HEK293 (cell line): ENCODE measurements around the gene ADAMTS19.

Source experiments
- FEZF1 ChIP-seq: fragments of 450-650 bp; formaldehyde crosslinking; IDR thresholded peaks from 2 replicates; pipeline ENCODE4 v1.5.1; 2016; ENCODE audit warnings: missing biosample characterization, missing genetic modification characterization
- GLI4 ChIP-seq: fragments of 450-650 bp; formaldehyde crosslinking; IDR thresholded peaks from 2 replicates; pipeline ENCODE4 v1.5.1; 2016; ENCODE audit warnings: missing biosample characterization, missing genetic modification characterization
- GLIS1 ChIP-seq: fragments of 450-650 bp; formaldehyde crosslinking; IDR thresholded peaks from 2 replicates; pipeline ENCODE4 v1.5.1; 2016; ENCODE audit warnings: missing biosample characterization, missing genetic modification characterization
- HOXD13 ChIP-seq: sonication (generic); formaldehyde crosslinking; IDR thresholded peaks from 2 replicates; pipeline ENCODE4 v1.8.0; 2022; ENCODE audit warnings: missing genetic modification reagents, borderline replicate concordance
- KLF7 ChIP-seq: fragments of 450-650 bp; formaldehyde crosslinking; IDR thresholded peaks from 2 replicates; pipeline ENCODE4 v1.5.1; 2016; ENCODE audit warnings: missing biosample characterization, missing genetic modification characterization, borderline replicate concordance
- KLF9 ChIP-seq: fragments of 450-650 bp; formaldehyde crosslinking; IDR thresholded peaks from 2 replicates; pipeline ENCODE4 v1.5.1; 2016; ENCODE audit warnings: missing biosample characterization, missing genetic modification characterization, low read depth
- OSR2 ChIP-seq: fragments of 450-650 bp; formaldehyde crosslinking; IDR thresholded peaks from 2 replicates; pipeline ENCODE4 v1.5.1; 2016; ENCODE audit warnings: missing biosample characterization, missing genetic modification characterization
- REPIN1 ChIP-seq: fragments of 450-650 bp; formaldehyde crosslinking; IDR thresholded peaks from 2 replicates; pipeline ENCODE4 v1.5.1; 2017; ENCODE audit warnings: missing biosample characterization, missing genetic modification characterization, low read depth
- TCF7L2 ChIP-seq: IDR thresholded peaks from 2 replicates; pipeline ENCODE4 v1.6.1; 2011; ENCODE audit warnings: low read depth, mild to moderate bottlenecking, inconsistent platforms, low read length, moderate library complexity, borderline replicate concordance
- ZBTB7A ChIP-seq: fragments of 450-650 bp; formaldehyde crosslinking; IDR thresholded peaks from 2 replicates; pipeline ENCODE4 v1.5.1; 2016; ENCODE audit warnings: low read depth, missing biosample characterization, missing genetic modification characterization
- ZFP41 ChIP-seq: fragments of 450-650 bp; formaldehyde crosslinking; IDR thresholded peaks from 2 replicates; pipeline ENCODE4 v1.5.1; 2016; ENCODE audit warnings: missing biosample characterization, missing genetic modification characterization, borderline replicate concordance
- ZNF132 ChIP-seq: fragments of 450-650 bp; formaldehyde crosslinking; IDR thresholded peaks from 2 replicates; pipeline ENCODE4 v1.5.1; 2017; ENCODE audit warnings: missing biosample characterization, missing genetic modification characterization, borderline replicate concordance
- ZNF133 ChIP-seq: fragments of 450-650 bp; formaldehyde crosslinking; IDR thresholded peaks from 2 replicates; pipeline ENCODE4 v1.5.1; 2016; ENCODE audit warnings: missing biosample characterization, missing genetic modification characterization
- ZNF157 ChIP-seq: fragments of 450-650 bp; formaldehyde crosslinking; IDR thresholded peaks from 2 replicates; pipeline ENCODE4 v1.5.1; 2016; ENCODE audit warnings: missing biosample characterization, missing genetic modification characterization
- ZNF221 ChIP-seq: fragments of 450-650 bp; formaldehyde crosslinking; IDR thresholded peaks from 2 replicates; pipeline ENCODE4 v1.5.1; 2017; ENCODE audit warnings: missing biosample characterization, missing genetic modification characterization, borderline replicate concordance
- ZNF335 ChIP-seq: fragments of 450-650 bp; formaldehyde crosslinking; conservative IDR thresholded peaks from 2 replicates; pipeline ENCODE4 v1.5.1; 2016; ENCODE audit warnings: missing biosample characterization, missing genetic modification characterization
- ZNF423 ChIP-seq: fragments of 450-650 bp; formaldehyde crosslinking; IDR thresholded peaks from 2 replicates; pipeline ENCODE4 v1.5.1; 2016; ENCODE audit warnings: missing biosample characterization, missing genetic modification characterization
- ZNF501 ChIP-seq: fragments of 450-650 bp; formaldehyde crosslinking; IDR thresholded peaks from 2 replicates; pipeline ENCODE4 v1.5.1; 2016; ENCODE audit warnings: missing biosample characterization, missing genetic modification characterization
- ZNF510 ChIP-seq: fragments of 450-650 bp; formaldehyde crosslinking; IDR thresholded peaks from 2 replicates; pipeline ENCODE4 v1.5.1; 2018; ENCODE audit warnings: mild to moderate bottlenecking, missing genetic modification characterization, missing biosample characterization; ENCODE audit not compliant: insufficient replicate concordance
- ZNF549 ChIP-seq: fragments of 450-650 bp; IDR thresholded peaks from 2 replicates; pipeline ENCODE4 v1.5.1; 2018; ENCODE audit warnings: missing biosample characterization, missing genetic modification characterization, mild to moderate bottlenecking, inconsistent platforms, moderate library complexity
- ZNF664 ChIP-seq: fragments of 450-650 bp; formaldehyde crosslinking; IDR thresholded peaks from 2 replicates; pipeline ENCODE4 v1.5.1; 2016; ENCODE audit warnings: missing biosample characterization, missing genetic modification characterization
- ZSCAN30 ChIP-seq: fragments of 450-650 bp; IDR thresholded peaks from 2 replicates; pipeline ENCODE4 v1.5.1; 2018; ENCODE audit warnings: missing biosample characterization, mild to moderate bottlenecking, missing genetic modification characterization, moderate library complexity
- ZXDB ChIP-seq: fragments of 450-650 bp; formaldehyde crosslinking; IDR thresholded peaks from 2 replicates; pipeline ENCODE4 v1.5.1; 2016; ENCODE audit warnings: missing biosample characterization, missing genetic modification characterization
- TF ChIP-seq, protein P1 (sequence below): fragments of 450-650 bp; formaldehyde crosslinking; IDR thresholded peaks from 2 replicates; pipeline ENCODE4 v1.5.1; 2016; ENCODE audit warnings: missing biosample characterization, missing genetic modification characterization
- TF ChIP-seq, protein P2 (sequence below): fragments of 450-650 bp; formaldehyde crosslinking; IDR thresholded peaks from 2 replicates; pipeline ENCODE4 v1.5.1; 2016; ENCODE audit warnings: missing biosample characterization, missing genetic modification characterization
- TF ChIP-seq, protein P3 (sequence below): fragments of 450-650 bp; IDR thresholded peaks from 2 replicates; pipeline ENCODE4 v1.5.1; 2018; ENCODE audit warnings: missing biosample characterization, missing genetic modification characterization
- TF ChIP-seq, protein P4 (sequence below): fragments of 450-650 bp; formaldehyde crosslinking; IDR thresholded peaks from 2 replicates; pipeline ENCODE4; 2016; ENCODE audit warnings: missing biosample characterization, missing genetic modification characterization
- TF ChIP-seq, protein P5 (sequence below): fragments of 450-650 bp; formaldehyde crosslinking; IDR thresholded peaks from 2 replicates; pipeline ENCODE4 v1.5.1; 2016; ENCODE audit warnings: missing biosample characterization, missing genetic modification characterization
- TF ChIP-seq, protein P6 (sequence below): fragments of 450-650 bp; formaldehyde crosslinking; IDR thresholded peaks from 2 replicates; pipeline ENCODE4 v1.5.1; 2017; ENCODE audit warnings: missing biosample characterization, missing genetic modification characterization

ADAMTS19 gene

DNA sequence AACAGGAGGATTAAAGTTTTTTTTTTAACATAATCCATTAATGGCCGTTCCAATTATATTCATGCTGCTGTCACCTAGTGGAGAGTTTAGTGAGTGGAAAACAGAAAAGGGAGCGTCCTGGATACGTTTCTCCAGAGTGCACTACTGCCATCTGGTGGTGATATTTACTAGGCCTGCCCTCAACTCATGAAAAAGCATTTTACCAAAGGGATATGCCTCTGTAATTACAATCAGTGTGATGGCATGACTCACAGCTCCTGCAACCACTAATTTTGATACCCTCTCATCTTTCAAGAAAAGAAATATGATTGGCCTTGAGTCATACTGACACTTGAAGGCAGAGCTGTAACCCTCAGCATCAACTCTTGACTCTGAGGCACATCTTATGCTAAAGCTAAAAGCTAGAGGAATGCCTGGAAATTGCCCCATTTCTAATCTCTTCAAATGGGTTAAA, 307.9 kb downstream of the ADAMTS19 start (continued):
- TF ChIP-seq ZBTB7A (tag by site-specific recombination) (no peak), GLIS1 (no peak), GLI4 (tag by site-specific recombination) (no peak), TCF7L2 (no peak), ZNF133 (tag by site-specific recombination) (no peak), KLF9 (no peak), FEZF1 (tag by site-specific recombination) (no peak), ZNF423 (tag by site-specific recombination) (no peak), ZNF664 (tag by site-specific recombination) (no peak), OSR2 (tag by site-specific recombination) (no peak), KLF7 (no peak), ZNF549 (no peak), ZNF157 (tag by site-specific recombination) (no peak), ZFP41 (tag by site-specific recombination) (no peak), ZNF501 (tag by site-specific recombination) (peak; percentile 42; the same call in 1 of the 2 replicates), ZNF335 (tag by site-specific recombination) (no peak), HOXD13 (CRISPR knock-in tag) (no peak), ZXDB (no peak), REPIN1 (tag by site-specific recombination) (no peak), ZNF510 (tag by site-specific recombination) (no peak), ZNF221 (no peak), ZNF132 (no peak), ZSCAN30 (tag by site-specific recombination) (peak; percentile 65)
- TF ChIP-seq, protein P1, sequence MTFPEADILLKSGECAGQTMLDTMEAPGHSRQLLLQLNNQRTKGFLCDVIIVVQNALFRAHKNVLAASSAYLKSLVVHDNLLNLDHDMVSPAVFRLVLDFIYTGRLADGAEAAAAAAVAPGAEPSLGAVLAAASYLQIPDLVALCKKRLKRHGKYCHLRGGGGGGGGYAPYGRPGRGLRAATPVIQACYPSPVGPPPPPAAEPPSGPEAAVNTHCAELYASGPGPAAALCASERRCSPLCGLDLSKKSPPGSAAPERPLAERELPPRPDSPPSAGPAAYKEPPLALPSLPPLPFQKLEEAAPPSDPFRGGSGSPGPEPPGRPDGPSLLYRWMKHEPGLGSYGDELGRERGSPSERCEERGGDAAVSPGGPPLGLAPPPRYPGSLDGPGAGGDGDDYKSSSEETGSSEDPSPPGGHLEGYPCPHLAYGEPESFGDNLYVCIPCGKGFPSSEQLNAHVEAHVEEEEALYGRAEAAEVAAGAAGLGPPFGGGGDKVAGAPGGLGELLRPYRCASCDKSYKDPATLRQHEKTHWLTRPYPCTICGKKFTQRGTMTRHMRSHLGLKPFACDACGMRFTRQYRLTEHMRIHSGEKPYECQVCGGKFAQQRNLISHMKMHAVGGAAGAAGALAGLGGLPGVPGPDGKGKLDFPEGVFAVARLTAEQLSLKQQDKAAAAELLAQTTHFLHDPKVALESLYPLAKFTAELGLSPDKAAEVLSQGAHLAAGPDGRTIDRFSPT (tag by site-specific recombination), result no peak
- TF ChIP-seq, protein P2, sequence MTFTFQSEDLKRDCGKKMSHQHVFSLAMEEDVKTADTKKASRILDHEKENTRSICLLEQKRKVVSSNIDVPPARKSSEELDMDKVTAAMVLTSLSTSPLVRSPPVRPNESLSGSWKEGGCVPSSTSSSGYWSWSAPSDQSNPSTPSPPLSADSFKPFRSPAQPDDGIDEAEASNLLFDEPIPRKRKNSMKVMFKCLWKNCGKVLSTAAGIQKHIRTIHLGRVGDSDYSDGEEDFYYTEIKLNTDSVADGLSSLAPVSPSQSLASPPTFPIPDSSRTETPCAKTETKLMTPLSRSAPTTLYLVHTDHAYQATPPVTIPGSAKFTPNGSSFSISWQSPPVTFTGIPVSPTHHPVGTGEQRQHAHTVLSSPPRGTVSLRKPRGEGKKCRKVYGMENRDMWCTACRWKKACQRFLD, result no peak
- TF ChIP-seq, protein P3, sequence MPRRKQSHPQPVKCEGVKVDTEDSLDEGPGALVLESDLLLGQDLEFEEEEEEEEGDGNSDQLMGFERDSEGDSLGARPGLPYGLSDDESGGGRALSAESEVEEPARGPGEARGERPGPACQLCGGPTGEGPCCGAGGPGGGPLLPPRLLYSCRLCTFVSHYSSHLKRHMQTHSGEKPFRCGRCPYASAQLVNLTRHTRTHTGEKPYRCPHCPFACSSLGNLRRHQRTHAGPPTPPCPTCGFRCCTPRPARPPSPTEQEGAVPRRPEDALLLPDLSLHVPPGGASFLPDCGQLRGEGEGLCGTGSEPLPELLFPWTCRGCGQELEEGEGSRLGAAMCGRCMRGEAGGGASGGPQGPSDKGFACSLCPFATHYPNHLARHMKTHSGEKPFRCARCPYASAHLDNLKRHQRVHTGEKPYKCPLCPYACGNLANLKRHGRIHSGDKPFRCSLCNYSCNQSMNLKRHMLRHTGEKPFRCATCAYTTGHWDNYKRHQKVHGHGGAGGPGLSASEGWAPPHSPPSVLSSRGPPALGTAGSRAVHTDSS (tag by site-specific recombination), result no peak
- TF ChIP-seq, protein P4, sequence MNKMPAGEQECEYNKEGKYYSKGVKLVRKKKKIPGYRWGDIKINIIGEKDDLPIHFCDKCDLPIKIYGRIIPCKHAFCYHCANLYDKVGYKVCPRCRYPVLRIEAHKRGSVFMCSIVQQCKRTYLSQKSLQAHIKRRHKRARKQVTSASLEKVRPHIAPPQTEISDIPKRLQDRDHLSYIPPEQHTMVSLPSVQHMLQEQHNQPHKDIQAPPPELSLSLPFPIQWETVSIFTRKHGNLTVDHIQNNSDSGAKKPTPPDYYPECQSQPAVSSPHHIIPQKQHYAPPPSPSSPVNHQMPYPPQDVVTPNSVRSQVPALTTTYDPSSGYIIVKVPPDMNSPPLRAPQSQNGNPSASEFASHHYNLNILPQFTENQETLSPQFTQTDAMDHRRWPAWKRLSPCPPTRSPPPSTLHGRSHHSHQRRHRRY (tag by site-specific recombination), result no peak
- TF ChIP-seq, protein P5, sequence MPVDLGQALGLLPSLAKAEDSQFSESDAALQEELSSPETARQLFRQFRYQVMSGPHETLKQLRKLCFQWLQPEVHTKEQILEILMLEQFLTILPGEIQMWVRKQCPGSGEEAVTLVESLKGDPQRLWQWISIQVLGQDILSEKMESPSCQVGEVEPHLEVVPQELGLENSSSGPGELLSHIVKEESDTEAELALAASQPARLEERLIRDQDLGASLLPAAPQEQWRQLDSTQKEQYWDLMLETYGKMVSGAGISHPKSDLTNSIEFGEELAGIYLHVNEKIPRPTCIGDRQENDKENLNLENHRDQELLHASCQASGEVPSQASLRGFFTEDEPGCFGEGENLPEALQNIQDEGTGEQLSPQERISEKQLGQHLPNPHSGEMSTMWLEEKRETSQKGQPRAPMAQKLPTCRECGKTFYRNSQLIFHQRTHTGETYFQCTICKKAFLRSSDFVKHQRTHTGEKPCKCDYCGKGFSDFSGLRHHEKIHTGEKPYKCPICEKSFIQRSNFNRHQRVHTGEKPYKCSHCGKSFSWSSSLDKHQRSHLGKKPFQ (tag by site-specific recombination), result no peak
- TF ChIP-seq, protein P6, sequence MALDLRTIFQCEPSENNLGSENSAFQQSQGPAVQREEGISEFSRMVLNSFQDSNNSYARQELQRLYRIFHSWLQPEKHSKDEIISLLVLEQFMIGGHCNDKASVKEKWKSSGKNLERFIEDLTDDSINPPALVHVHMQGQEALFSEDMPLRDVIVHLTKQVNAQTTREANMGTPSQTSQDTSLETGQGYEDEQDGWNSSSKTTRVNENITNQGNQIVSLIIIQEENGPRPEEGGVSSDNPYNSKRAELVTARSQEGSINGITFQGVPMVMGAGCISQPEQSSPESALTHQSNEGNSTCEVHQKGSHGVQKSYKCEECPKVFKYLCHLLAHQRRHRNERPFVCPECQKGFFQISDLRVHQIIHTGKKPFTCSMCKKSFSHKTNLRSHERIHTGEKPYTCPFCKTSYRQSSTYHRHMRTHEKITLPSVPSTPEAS (tag by site-specific recombination), result no peak
